ENCODE results near the gene MEIS3.
"Not testable (repeated sequence)": the region's sequence is repeated elsewhere in the genome, so short reads cannot be mapped to it uniquely, and the experiment has no call there.

Gene MEIS3

GRCh38 chr19:47381121-47381520 lies 38.2 kb downstream of the MEIS3 start:
- DNase-seq, result no peak

- DNase-seq, result no peak
These were observed 38.8 kb downstream of the MEIS3 start for GRCh38 chr19:47380559-47380958.

- DNase-seq, result no peak
These were observed 39.9 kb downstream of the MEIS3 start for GRCh38 chr19:47379381-47379938.

DNA sequence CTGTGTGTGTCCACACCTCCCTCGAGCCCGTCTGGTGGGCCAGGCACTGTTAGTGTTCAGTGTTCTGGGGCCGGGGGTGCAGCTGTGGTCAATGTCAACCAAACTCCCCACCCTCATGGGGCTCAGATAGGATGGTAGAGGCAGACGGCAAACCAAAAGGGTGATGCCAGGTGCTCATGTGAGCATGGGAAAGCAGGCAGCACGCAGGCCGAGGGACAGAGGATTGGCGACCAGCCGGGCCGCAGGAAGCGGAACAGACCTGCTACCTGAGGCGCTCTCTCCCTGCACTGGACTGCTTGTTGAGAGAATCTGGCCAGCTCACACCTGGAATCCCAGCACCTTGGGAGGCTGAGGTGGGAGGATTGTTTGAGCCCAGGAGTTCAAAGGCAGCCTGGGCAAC lies 41.1 kb downstream of the MEIS3 start:
- DNase-seq, result no peak

DNA sequence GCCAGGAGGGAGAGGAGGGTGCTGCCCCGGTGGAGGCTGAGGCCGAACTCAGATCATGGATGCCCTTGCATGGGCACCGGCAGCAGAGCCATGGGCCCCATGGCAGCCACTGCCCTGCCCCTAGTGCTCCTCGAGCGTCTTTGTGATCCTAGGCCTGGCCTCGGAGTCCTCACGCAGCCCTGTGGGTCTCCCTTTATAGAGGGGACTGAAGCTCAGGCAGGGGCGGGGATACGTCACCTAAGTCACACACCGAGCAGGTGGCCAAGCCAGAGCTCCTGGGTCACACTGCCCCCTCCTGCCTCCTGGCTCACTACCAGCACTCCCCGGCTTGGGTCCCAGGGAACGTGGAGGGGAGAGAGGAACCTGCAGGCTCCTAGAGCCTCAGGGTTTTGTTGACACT lies 41.5 kb downstream of the MEIS3 start:
- no peak for DNase-seq

DNA sequence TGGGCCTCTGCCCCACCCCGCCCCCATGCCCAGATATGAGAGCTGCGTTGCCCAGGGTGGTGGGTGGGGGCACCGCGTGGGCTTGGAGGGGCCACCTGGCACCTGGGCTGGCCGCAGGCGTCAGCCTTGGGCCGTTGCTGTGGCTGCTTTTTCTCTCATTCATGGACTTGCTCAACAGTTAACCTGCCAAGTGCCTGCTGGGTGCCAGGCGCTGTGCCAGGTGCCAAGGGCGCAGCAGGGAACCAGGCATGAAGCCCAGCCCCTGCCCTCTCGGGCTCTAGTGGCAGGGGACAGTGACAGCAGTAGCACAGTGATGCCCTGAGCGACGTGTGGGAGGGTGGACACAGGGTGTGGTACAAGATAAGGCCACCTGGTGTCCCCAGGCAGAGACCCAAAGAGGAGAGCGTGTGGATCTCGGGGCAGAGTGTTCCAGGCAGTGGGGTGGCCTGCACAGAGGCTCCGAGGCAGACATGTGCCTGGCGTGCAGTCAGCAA lies 42.1 kb downstream of the MEIS3 start:
- DNase-seq, result no peak

DNA sequence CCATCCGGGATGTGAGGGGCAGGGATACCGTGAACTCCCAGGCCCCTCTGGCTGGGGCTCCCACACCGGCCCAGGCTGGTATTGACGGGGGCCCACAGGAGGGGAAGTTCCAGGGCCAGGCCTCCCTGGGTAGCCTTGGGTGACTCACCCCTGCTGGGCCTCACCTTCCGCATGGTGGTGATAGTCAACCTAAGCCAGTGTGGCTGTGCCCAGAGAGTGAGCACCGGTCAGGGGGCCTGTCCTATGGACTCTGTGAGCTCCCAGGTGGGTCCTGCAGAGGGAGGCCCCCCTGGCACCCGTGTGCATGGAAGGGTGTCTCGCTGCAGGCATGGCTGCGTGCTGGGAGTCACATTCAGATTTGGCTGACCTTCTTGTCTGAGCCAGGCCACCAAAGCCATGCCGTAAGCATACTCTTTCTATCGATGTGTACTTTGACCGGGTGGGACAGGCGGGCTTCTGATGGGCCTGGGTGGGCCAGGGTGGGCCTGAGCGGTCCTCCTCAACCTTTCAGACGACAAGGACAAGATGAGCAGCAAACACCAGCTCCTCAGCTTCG lies 42.7 kb downstream of the MEIS3 start:
- DNase-seq, result no peak

- no peak for DNase-seq
These were observed 43.4 kb downstream of the MEIS3 start for GRCh38 chr19:47375694-47376588.

- no peak for DNase-seq
These were observed 44.2 kb downstream of the MEIS3 start for GRCh38 chr19:47374876-47375693.

DNA sequence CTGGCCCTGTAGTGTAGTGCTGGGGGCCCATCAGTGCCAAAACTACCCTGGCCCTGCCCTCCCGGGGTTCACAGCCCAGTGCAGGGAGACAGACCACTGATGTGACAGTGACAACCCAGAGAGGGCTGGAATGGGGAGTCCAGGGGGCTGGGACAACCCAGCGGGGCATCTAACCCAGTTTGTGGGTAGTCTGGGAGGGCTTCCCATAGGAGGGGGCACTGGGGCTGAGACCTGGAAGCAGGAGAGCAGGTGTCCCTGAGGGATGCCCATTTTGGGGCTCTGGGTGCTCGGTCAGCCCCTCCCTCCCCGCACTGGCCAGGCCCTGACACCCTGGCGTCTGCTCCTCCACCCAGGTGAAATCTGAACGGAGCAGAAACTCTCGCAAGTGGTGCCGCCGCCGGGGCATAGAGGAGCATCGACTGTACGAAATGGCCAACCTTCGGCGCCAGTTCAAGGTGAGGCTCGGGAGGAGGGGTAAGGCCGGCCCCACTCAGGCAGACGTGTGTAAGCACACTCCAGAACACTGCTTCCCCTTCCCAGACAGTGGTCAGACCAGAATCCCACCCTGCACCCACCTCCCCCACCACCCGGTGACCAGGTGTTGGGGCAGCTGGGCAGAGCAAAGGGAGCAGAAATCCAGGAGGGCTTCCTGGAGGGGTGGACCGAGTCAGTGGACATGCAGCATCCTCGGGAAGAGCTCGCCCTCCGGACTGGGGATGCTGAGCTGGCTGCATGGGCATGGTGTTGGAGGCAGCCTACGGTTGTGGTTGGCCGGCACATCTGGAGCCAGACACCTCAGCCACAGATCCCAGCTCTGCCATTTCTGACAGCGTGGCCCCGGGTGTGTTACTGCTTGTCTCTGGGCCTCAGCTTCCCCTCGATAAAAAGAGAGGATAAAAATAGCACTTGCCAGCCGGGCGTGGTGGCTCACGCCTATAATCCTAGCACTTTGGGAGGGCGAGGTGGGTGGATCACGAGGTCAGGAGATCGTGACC lies 45.8 kb downstream of the MEIS3 start:
- DNase-seq, result no peak

GRCh38 chr19:47372603-47373002 lies 46.7 kb downstream of the MEIS3 start:
- DNase-seq, result no peak

DNA sequence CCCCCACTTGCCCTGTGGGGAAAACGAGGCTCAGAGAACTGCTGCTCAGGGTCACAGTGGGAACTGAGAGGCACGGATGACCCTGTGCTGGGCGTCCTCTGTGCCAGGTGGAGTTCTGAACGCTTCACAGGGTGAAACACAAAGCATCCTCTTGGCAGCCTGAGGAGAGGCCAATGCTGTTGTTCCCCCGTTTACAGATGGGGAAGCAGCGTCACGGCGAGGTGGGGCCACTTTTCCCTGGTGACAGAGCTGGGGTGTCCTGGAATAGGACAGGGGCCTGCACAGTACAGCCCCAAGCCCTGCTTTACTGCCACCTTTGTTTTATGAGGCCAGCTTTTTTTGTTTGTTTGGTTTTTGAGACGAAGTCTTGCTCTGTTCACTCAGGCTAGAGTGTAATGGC lies 48.1 kb downstream of the MEIS3 start:
- no peak for DNase-seq

DNA sequence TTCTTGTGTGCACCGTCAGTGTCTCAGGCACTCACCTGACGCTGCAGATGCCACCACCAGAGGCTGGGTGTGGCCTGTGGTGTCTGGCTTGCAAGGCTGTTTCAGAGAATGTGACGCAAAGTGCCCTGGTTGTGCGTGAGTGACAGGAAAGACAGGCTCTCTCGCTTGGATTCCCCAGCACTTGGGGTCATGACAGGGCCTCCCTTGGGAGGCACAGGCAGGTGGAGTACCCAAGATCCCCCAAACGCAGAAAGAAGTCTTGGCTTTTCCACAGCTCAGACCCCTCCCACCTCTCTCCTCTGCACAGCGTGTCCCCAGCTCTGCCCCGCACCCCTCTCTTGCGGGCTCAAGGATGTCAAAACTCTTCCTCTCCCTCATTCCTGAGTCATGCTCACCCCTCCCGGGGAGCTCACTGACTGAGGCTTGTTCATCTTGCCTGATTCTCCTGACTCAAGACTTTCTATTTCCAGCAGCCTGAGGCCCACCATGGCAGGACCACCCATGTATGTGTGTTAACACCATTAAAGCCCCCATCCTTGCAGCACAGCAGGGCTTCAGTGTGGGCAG lies 49.2 kb downstream of the MEIS3 start:
- DNase-seq, result no peak

DNA sequence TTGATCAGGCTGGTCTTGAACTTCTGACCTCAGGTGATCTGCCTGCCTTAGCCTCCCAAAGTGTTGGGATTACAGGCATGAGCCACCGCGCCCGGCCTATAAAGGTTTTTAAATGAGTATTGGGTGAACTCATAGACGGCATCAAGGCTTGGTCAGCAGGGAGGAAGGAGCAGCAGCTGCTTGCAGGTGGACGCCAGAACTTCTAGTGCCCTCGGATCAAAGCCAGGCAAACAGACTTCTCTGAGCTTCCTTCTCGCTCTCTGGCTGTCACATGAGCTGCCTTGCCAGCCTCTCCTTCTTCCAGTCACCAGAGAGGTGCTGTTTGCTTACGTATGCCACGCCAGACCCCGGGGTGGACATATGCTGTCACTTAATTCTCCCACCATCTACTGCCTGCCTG lies 53.9 kb downstream of the MEIS3 start:
- not testable (repeated sequence) for DNase-seq

- no peak for DNase-seq
These were observed 55.4 kb downstream of the MEIS3 start for GRCh38 chr19:47363758-47364531.

GRCh38 chr19:47362321-47362720 lies 57.0 kb downstream of the MEIS3 start:
- DNase-seq, result no peak

GRCh38 chr19:47358936-47359335 lies 60.4 kb downstream of the MEIS3 start:
- DNase-seq, result no peak

- no peak for DNase-seq
These were observed 61.3 kb downstream of the MEIS3 start for GRCh38 chr19:47357788-47358680.

GRCh38 chr19:47356900-47357299 lies 62.4 kb downstream of the MEIS3 start:
- no peak for DNase-seq

DNA sequence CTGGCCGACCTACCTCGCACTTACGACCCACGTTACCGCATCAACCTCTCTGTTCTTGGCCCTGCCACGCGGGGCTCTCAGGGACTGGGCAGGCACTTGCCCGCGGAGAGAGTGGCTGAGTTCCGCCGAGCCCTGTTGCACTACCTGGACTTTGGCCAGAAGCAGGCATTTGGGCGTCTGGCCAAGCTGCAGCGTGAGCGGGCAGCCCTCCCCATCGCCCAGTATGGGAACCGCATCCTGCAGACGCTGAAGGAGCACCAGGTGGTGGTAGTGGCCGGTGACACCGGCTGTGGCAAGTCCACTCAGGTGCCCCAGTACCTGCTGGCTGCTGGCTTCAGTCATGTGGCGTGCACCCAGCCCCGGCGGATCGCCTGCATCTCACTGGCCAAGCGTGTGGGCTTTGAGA lies 66.0 kb downstream of the MEIS3 start:
- no peak for DNase-seq

Data from activated CD8-positive, alpha-beta memory T cell treated with anti-CD3 and anti-CD28 coated beads for 24 hours (primary cell).